T47D (cell line): ENCODE data around the gene SLC4A4.

Source experiments
- DNase-seq, 2 experiments: peaks; one replicate each; pipeline versions ENCODE4 v3.0.0 to v3.0.0-alpha.2; 2011 to 2012; ENCODE audit warnings: low read depth in 1 of 2, low spot score in 1 of 2
- JUND ChIP-seq: IDR thresholded peaks from 2 replicates; pipeline ENCODE4 v1.6.1; 2012; ENCODE audit warnings: low read depth
- in situ Hi-C: cut with HindIII; loops from 2 replicates; pipeline ENCODE4 v1.10.0; 2016; ENCODE audit warnings: low sequenced_read_pairs, low pct_unique_long_range_greater_than_20kb

The SLC4A4 gene

DNA sequence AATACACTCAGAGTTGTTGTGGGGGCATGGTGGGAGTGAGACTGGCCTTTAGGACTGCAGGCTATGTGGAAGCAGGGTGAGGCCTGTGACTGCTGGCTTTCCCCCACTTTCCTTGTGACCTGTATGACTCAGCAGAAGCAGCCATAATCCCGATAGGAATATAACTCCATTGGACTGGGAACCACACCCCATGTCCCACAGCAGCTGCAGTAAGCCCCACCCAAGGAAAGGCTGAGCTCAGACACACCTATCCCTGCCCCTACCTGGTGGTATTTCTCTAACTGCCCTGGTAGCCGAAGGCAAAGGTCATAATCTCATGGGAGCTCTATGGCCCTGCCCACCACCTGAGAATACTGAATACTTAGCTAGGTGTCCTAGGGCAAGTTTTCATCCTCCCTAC is 275.8 kb downstream of the SLC4A4 start:
- in situ Hi-C loops: no loop called here
- TF ChIP-seq JUND: no peak
- no peak for DNase-seq

DNA sequence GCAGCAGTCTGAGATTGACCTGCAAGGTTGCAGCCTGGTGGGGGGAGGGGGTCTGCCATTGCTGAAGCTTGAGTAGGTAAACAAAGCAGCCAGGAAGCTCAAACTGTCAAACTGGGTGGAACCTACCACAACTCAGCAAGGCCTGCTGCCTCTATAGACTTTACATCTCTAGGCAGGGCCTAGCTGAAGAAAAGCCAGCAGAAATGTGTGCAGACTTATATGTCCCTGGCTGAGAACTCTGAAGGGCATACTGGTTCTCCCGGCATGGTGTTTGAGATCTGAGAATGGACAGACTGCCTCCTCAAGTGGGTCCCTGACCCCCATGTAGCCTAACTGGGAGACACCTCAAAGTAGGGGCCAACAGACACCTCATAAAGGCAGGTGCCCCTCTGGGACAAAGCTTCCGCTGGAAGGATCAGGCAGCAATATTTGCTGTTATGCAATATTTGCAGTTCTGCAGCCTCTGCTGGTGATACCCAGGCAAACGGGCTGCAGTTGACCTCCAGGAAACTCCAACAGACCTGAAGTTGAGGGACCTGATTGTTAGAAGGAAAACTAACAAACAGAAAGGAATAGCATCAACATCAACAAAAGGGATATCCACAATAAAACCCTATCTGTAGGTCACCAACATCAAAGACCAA is 277.5 kb downstream of the SLC4A4 start:
- TF ChIP-seq JUND: no peak
- no peak for DNase-seq
- in situ Hi-C loops: no loop called here
